ENCODE results near the gene KANSL2.

DNA sequence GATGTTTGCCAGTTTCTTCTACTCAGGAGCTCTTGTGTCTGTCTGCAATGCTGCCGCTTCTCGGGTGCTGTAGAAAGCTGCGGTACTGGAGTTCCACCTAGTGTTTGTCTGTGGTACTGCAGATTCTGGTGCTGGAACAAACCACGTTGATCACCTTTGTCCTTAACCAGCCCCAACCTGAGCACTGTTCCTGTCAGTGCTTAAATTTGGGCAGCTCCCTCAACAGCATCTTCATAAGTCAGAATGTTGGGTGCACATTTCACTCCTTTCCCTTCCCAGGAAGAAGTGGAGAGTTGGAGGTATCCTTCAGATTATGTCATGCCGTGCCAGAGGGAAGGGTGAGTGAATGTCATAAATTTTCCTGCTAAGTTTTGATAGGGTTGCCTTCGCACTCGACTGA, 63.5 kb downstream of the KANSL2 start:
- TF ChIP-seq POLR2A (IDR thresholded peaks at IDR 0.05) = no peak
- TF ChIP-seq, protein P1, sequence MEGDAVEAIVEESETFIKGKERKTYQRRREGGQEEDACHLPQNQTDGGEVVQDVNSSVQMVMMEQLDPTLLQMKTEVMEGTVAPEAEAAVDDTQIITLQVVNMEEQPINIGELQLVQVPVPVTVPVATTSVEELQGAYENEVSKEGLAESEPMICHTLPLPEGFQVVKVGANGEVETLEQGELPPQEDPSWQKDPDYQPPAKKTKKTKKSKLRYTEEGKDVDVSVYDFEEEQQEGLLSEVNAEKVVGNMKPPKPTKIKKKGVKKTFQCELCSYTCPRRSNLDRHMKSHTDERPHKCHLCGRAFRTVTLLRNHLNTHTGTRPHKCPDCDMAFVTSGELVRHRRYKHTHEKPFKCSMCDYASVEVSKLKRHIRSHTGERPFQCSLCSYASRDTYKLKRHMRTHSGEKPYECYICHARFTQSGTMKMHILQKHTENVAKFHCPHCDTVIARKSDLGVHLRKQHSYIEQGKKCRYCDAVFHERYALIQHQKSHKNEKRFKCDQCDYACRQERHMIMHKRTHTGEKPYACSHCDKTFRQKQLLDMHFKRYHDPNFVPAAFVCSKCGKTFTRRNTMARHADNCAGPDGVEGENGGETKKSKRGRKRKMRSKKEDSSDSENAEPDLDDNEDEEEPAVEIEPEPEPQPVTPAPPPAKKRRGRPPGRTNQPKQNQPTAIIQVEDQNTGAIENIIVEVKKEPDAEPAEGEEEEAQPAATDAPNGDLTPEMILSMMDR (IDR thresholded peaks at IDR 0.05) = peak; percentile 85 to 98 (median 92)

Data from testis (tissue), 2 donors.